Neural crest cell (in vitro differentiated cells): ENCODE measurements around the gene EYS. TPM values are rescaled to one million over a fixed set of nuclear protein-coding genes. Genes with fewer than 3 reads are reported as not detected.

Experiments used
- DNase-seq: peaks from one replicate; pipeline ENCODE4 v3.0.0; 2021; ENCODE audit warnings: low read depth, mixed read lengths, low spot score
- H3K27ac Mint-ChIP-seq: one replicate; pipeline ENCODE4 v1.8.0; 2021; ENCODE audit warnings: mild to moderate bottlenecking, mixed read lengths; ENCODE audit not compliant: unreplicated experiment
- H3K27me3 Mint-ChIP-seq: 2 replicates; pipeline ENCODE4 v1.8.0; 2021; ENCODE audit warnings: low read depth, mild to moderate bottlenecking, mixed read lengths
- H3K36me3 Mint-ChIP-seq: 2 replicates; pipeline ENCODE4 v1.8.0; 2021; ENCODE audit warnings: low read depth, mild to moderate bottlenecking, mixed read lengths
- H3K4me1 Mint-ChIP-seq: 2 replicates; pipeline ENCODE4 v1.8.0; 2021; ENCODE audit warnings: mixed read lengths
- H3K4me3 Mint-ChIP-seq: one replicate; pipeline ENCODE4 v1.8.0; 2021; ENCODE audit warnings: mild to moderate bottlenecking, mixed read lengths
- H3K9me3 Mint-ChIP-seq: 2 replicates; pipeline ENCODE4 v1.8.0; 2021; ENCODE audit warnings: mixed read lengths
- CTCF ChIP-seq: fragments of 200-600 bp; sonication (generic); conservative IDR thresholded peaks from 2 replicates; pipeline ENCODE4 v1.5.0; 2021; ENCODE audit warnings: antibody characterized with exemption, mild to moderate bottlenecking
- total RNA-seq: library from RNA; stranded (reverse); gene quantifications from 2 replicates; pipeline ENCODE4 v1.2.1, GENCODE V29; 2021

EYS gene
- total RNA-seq, 1 donor from 2014 or later: 0.40 TPM

GRCh38 chr6:64665137-64665536 lies 1041.9 kb downstream of the EYS start:
- Mint-ChIP-seq H3K4me1 (peaks cover 12% of the 10 kb centered on the region), H3K36me3 (peaks cover 4% of the 10 kb centered on the region), H3K27ac (no peak overlapping the region), H3K9me3 (peaks cover 9% of the 10 kb centered on the region), H3K4me3 (no peak overlapping the region), H3K27me3 (no peaks in the 10 kb centered on the region)
- DNase-seq: no peak
- no peak for TF ChIP-seq CTCF

GRCh38 chr6:64664480-64664879 lies 1042.5 kb downstream of the EYS start:
- H3K36me3 Mint-ChIP-seq: peaks cover 4% of the 10 kb centered on the region

GRCh38 chr6:64644024-64644423 lies 1063.0 kb downstream of the EYS start:
- no peak for TF ChIP-seq CTCF
- H3K36me3 Mint-ChIP-seq: no peaks in the 10 kb centered on the region
- no peak for DNase-seq
- peaks cover 6% of the 10 kb centered on the region for H3K9me3 Mint-ChIP-seq
- no peaks in the 10 kb centered on the region for H3K27me3 Mint-ChIP-seq
- no peak overlapping the region for H3K4me3 Mint-ChIP-seq
- no peak overlapping the region for H3K27ac Mint-ChIP-seq
- no peaks in the 10 kb centered on the region for H3K4me1 Mint-ChIP-seq

More at GRCh38 chr6:64664480-64664879, 1042.5 kb downstream of the EYS start:
- peaks cover 9% of the 10 kb centered on the region for H3K9me3 Mint-ChIP-seq
- peaks cover 12% of the 10 kb centered on the region for H3K4me1 Mint-ChIP-seq
- H3K27me3 Mint-ChIP-seq: no peaks in the 10 kb centered on the region
- no peak for TF ChIP-seq CTCF
- DNase-seq: no peak
- H3K4me3 Mint-ChIP-seq: no peak overlapping the region
- no peak overlapping the region for H3K27ac Mint-ChIP-seq

GRCh38 chr6:64630901-64631300 lies 1076.1 kb downstream of the EYS start:
- Mint-ChIP-seq H3K27me3 (no peaks in the 10 kb centered on the region), H3K4me1 (no peaks in the 10 kb centered on the region), H3K36me3 (no peaks in the 10 kb centered on the region), H3K4me3 (no peak overlapping the region), H3K9me3 (no peaks in the 10 kb centered on the region), H3K27ac (no peak overlapping the region)
- TF ChIP-seq CTCF: no peak
- DNase-seq: no peak

- no peaks in the 10 kb centered on the region for H3K36me3 Mint-ChIP-seq
- TF ChIP-seq CTCF: no peak
- no peaks in the 10 kb centered on the region for H3K27me3 Mint-ChIP-seq
- DNase-seq: no peak
- H3K4me3 Mint-ChIP-seq: no peak overlapping the region
- H3K27ac Mint-ChIP-seq: no peak overlapping the region
- no peaks in the 10 kb centered on the region for H3K4me1 Mint-ChIP-seq
- no peaks in the 10 kb centered on the region for H3K9me3 Mint-ChIP-seq
Observed at GRCh38 chr6:64622944-64623343, 1084.1 kb downstream of the EYS start.

- Mint-ChIP-seq H3K9me3 (no peaks in the 10 kb centered on the region), H3K4me3 (no peak overlapping the region)
- TF ChIP-seq CTCF: no peak
Observed at GRCh38 chr6:64602993-64603392, 1104.0 kb downstream of the EYS start.

More at GRCh38 chr6:64602993-64603392, 1104.0 kb downstream of the EYS start:
- Mint-ChIP-seq H3K36me3 (no peaks in the 10 kb centered on the region), H3K27ac (no peak overlapping the region), H3K27me3 (no peaks in the 10 kb centered on the region), H3K4me1 (no peaks in the 10 kb centered on the region)
- no peak for DNase-seq
